ENCODE data around the gene TIAM1.
A peak's percentile ranks its signal among the peaks of the same experiment; 100 is the strongest.

TIAM1 gene

GRCh38 chr21:31141389-31142000 lies 202.6 kb downstream of the TIAM1 start:
- DNase-seq (ENCODE audit: low read depth in 4 of 4, low spot score in 1 of 4) = no peak

- no peak for DNase-seq (ENCODE audit: low read depth in 4 of 4, low spot score in 1 of 4)
Measured at GRCh38 chr21:31140676-31141075, 203.4 kb downstream of the TIAM1 start.

- DNase-seq (ENCODE audit: low read depth in 4 of 4, low spot score in 1 of 4) = no peak
Measured at GRCh38 chr21:31140025-31140424, 204.0 kb downstream of the TIAM1 start.

- no peak for DNase-seq (ENCODE audit: low read depth in 4 of 4, low spot score in 1 of 4)
Measured at GRCh38 chr21:31137960-31138359, 206.1 kb downstream of the TIAM1 start.

GRCh38 chr21:31136891-31137290 lies 207.2 kb downstream of the TIAM1 start:
- DNase-seq (ENCODE audit: low read depth in 4 of 4, low spot score in 1 of 4) = no peak

- no peak for DNase-seq (ENCODE audit: low read depth in 4 of 4, low spot score in 1 of 4)
Measured at GRCh38 chr21:31135531-31136184, 208.4 kb downstream of the TIAM1 start.

- DNase-seq (ENCODE audit: low read depth in 4 of 4, low spot score in 1 of 4) = no peak
Measured at GRCh38 chr21:31133243-31133830, 210.7 kb downstream of the TIAM1 start.

- peak; percentile 19 to 42 (median 26) for DNase-seq (ENCODE audit: low read depth in 4 of 4, low spot score in 1 of 4)
Measured at GRCh38 chr21:31132574-31133242, 211.4 kb downstream of the TIAM1 start.

- no peak for DNase-seq (ENCODE audit: low read depth in 4 of 4, low spot score in 1 of 4)
Measured at GRCh38 chr21:31130821-31131220, 213.2 kb downstream of the TIAM1 start.

GRCh38 chr21:31128234-31128633 lies 215.8 kb downstream of the TIAM1 start:
- no peak for DNase-seq (ENCODE audit: low read depth in 4 of 4, low spot score in 1 of 4)

GRCh38 chr21:31124010-31124409 lies 220.1 kb downstream of the TIAM1 start:
- DNase-seq (ENCODE audit: low read depth in 4 of 4, low spot score in 1 of 4) = no peak

GRCh38 chr21:31119199-31119598 lies 224.9 kb downstream of the TIAM1 start:
- no peak for DNase-seq (ENCODE audit: low read depth in 4 of 4, low spot score in 1 of 4)

- no peak for DNase-seq (ENCODE audit: low read depth in 4 of 4, low spot score in 1 of 4)
Measured at GRCh38 chr21:31117128-31117916, 226.7 kb downstream of the TIAM1 start.

GRCh38 chr21:31115249-31115648 lies 228.8 kb downstream of the TIAM1 start:
- DNase-seq (ENCODE audit: low read depth in 4 of 4, low spot score in 1 of 4) = no peak

GRCh38 chr21:31111093-31111492 lies 233.0 kb downstream of the TIAM1 start:
- DNase-seq (ENCODE audit: low read depth in 4 of 4, low spot score in 1 of 4) = no peak

GRCh38 chr21:31110430-31110829 lies 233.6 kb downstream of the TIAM1 start:
- no peak for DNase-seq (ENCODE audit: low read depth in 4 of 4, low spot score in 1 of 4)

GRCh38 chr21:31107871-31108270 lies 236.2 kb downstream of the TIAM1 start:
- no peak for DNase-seq (ENCODE audit: low read depth in 4 of 4, low spot score in 1 of 4)

GRCh38 chr21:31107176-31107785 lies 236.8 kb downstream of the TIAM1 start:
- DNase-seq (ENCODE audit: low read depth in 4 of 4, low spot score in 1 of 4) = no peak

GRCh38 chr21:31103571-31104265 lies 240.3 kb downstream of the TIAM1 start:
- no peak for DNase-seq (ENCODE audit: low read depth in 4 of 4, low spot score in 1 of 4)

- no peak for DNase-seq (ENCODE audit: low read depth in 4 of 4, low spot score in 1 of 4)
Measured at GRCh38 chr21:31103163-31103562, 240.9 kb downstream of the TIAM1 start.
